KMS-11 (cell line): Measurements from ENCODE around the gene MCAM.

Experiments
- H2AFZ ChIP-seq: fragments of 200-600 bp; sonication (generic); 2 replicates; pipeline ENCODE4 v1.6.1; 2016; ENCODE audit warnings: antibody characterized with exemption, mixed run types, low read depth
- H3K27ac ChIP-seq: fragments of 200-600 bp; sonication (generic); 2 replicates; pipeline ENCODE4 v1.6.1; 2016; ENCODE audit warnings: mild to moderate bottlenecking, mixed run types
- H3K27me3 ChIP-seq: fragments of 200-600 bp; sonication (generic); 2 replicates; pipeline ENCODE4 v1.6.1; 2017; ENCODE audit warnings: mild to moderate bottlenecking, low read depth, mixed run types, moderate library complexity; ENCODE audit not compliant: insufficient read depth
- H3K36me3 ChIP-seq: fragments of 200-600 bp; sonication (generic); 2 replicates; pipeline ENCODE4 v1.6.1; 2017; ENCODE audit warnings: mild to moderate bottlenecking, mixed run types; ENCODE audit not compliant: insufficient read depth
- H3K4me1 ChIP-seq: fragments of 200-600 bp; sonication (generic); 2 replicates; pipeline ENCODE4 v1.6.1; 2016; ENCODE audit warnings: mild to moderate bottlenecking, low read depth, mixed run types; ENCODE audit not compliant: poor library complexity, severe bottlenecking
- H3K4me2 ChIP-seq: fragments of 200-600 bp; sonication (generic); 2 replicates; pipeline ENCODE4 v1.7.0; 2016; ENCODE audit warnings: mild to moderate bottlenecking, mixed run types
- H3K4me3 ChIP-seq: fragments of 200-600 bp; sonication (generic); IDR thresholded peaks from 2 replicates; pipeline ENCODE4 v1.6.1; 2017; ENCODE audit warnings: low read depth, low read length, mixed read lengths; ENCODE audit not compliant: insufficient read depth
- H3K79me2 ChIP-seq: fragments of 200-600 bp; sonication (generic); 2 replicates; pipeline ENCODE4 v1.6.1; 2016; ENCODE audit warnings: low read depth, mixed run types; ENCODE audit not compliant: insufficient read depth
- H3K9ac ChIP-seq: fragments of 200-600 bp; sonication (generic); 2 replicates; pipeline ENCODE4 v1.6.1; 2016; ENCODE audit warnings: mild to moderate bottlenecking, mixed run types
- H4K20me1 ChIP-seq: fragments of 200-600 bp; sonication (generic); 2 replicates; pipeline ENCODE4 v1.6.1; 2016; ENCODE audit warnings: mild to moderate bottlenecking, mixed run types; ENCODE audit not compliant: insufficient read depth
- CTCF ChIP-seq: fragments of 200-600 bp; sonication (generic); conservative IDR thresholded peaks from 2 replicates; pipeline ENCODE4 v1.6.1; 2017; ENCODE audit warnings: low read depth, mild to moderate bottlenecking, antibody characterized with exemption, low read length, moderate library complexity, mixed read lengths

MCAM gene

GRCh38 chr11:119320776-119321524, 4.0 kb upstream of the MCAM start:
- peak overlapping the region; percentile 52; the same call in 1 of the 2 replicates for H3K9ac ChIP-seq
- H3K4me3 ChIP-seq, result no peak overlapping the region
- H3K36me3 ChIP-seq, result no peaks in the 10 kb centered on the region
- H3K79me2 ChIP-seq, result no peaks in the 10 kb centered on the region
- peaks cover 7% of the 10 kb centered on the region for H3K4me1 ChIP-seq
- peak overlapping the region; percentile 58 for H3K27ac ChIP-seq
- H3K4me2 ChIP-seq, result peak overlapping the region; percentile 54
- TF ChIP-seq CTCF, result no peak
- no peaks in the 10 kb centered on the region; the same call in 1 of the 2 replicates for H3K27me3 ChIP-seq
- no peaks in the 10 kb centered on the region for H4K20me1 ChIP-seq
- H2AFZ ChIP-seq, result peak overlapping the region; percentile 61

- Histone ChIP-seq H3K36me3 (no peaks in the 10 kb centered on the region), H3K9ac (peak overlapping the region; percentile 52; the same call in 1 of the 2 replicates), H3K27ac (no peak overlapping the region), H2AFZ (no peak overlapping the region), H3K79me2 (no peaks in the 10 kb centered on the region), H3K27me3 (no peaks in the 10 kb centered on the region; the same call in 1 of the 2 replicates), H3K4me2 (no peak overlapping the region), H3K4me1 (peaks cover 7% of the 10 kb centered on the region), H4K20me1 (no peaks in the 10 kb centered on the region), H3K4me3 (no peak overlapping the region)
- TF ChIP-seq CTCF, result no peak
These were observed 3.4 kb upstream of the MCAM start for GRCh38 chr11:119320240-119320775.

GRCh38 chr11:119319700-119320239, 2.8 kb upstream of the MCAM start:
- no peak overlapping the region for H3K4me2 ChIP-seq
- H3K79me2 ChIP-seq, result no peaks in the 10 kb centered on the region
- no peak overlapping the region for H3K27ac ChIP-seq
- no peaks in the 10 kb centered on the region for H3K36me3 ChIP-seq
- peaks cover 11% of the 10 kb centered on the region for H3K4me1 ChIP-seq
- TF ChIP-seq CTCF, result no peak
- no peak overlapping the region for H3K9ac ChIP-seq
- H2AFZ ChIP-seq, result no peak overlapping the region
- H3K4me3 ChIP-seq, result no peak overlapping the region
- H4K20me1 ChIP-seq, result no peaks in the 10 kb centered on the region
- H3K27me3 ChIP-seq, result no peaks in the 10 kb centered on the region; the same call in 1 of the 2 replicates

GRCh38 chr11:119319136-119319699, 2.3 kb upstream of the MCAM start:
- no peaks in the 10 kb centered on the region for H3K79me2 ChIP-seq
- no peaks in the 10 kb centered on the region; the same call in 1 of the 2 replicates for H3K27me3 ChIP-seq
- no peak overlapping the region for H3K4me3 ChIP-seq
- TF ChIP-seq CTCF, result no peak
- H3K36me3 ChIP-seq, result no peaks in the 10 kb centered on the region
- no peak overlapping the region for H3K9ac ChIP-seq
- H3K4me2 ChIP-seq, result no peak overlapping the region
- H3K4me1 ChIP-seq, result peaks cover 14% of the 10 kb centered on the region
- no peaks in the 10 kb centered on the region for H4K20me1 ChIP-seq
- H2AFZ ChIP-seq, result no peak overlapping the region
- no peak overlapping the region for H3K27ac ChIP-seq
